ENCODE results near the gene TICAM1. TPM values are rescaled to one million over a fixed set of nuclear protein-coding genes. Genes with fewer than 3 reads are reported as not detected.
A peak's percentile ranks its signal among the peaks of the same experiment; 100 is the strongest.

Gene TICAM1
- total RNA-seq (10 to 100 TPM; 23.4 to 29.1 TPM), total RNA-seq (5.4 to 13.6 reads per million in 2 donors)

DNA sequence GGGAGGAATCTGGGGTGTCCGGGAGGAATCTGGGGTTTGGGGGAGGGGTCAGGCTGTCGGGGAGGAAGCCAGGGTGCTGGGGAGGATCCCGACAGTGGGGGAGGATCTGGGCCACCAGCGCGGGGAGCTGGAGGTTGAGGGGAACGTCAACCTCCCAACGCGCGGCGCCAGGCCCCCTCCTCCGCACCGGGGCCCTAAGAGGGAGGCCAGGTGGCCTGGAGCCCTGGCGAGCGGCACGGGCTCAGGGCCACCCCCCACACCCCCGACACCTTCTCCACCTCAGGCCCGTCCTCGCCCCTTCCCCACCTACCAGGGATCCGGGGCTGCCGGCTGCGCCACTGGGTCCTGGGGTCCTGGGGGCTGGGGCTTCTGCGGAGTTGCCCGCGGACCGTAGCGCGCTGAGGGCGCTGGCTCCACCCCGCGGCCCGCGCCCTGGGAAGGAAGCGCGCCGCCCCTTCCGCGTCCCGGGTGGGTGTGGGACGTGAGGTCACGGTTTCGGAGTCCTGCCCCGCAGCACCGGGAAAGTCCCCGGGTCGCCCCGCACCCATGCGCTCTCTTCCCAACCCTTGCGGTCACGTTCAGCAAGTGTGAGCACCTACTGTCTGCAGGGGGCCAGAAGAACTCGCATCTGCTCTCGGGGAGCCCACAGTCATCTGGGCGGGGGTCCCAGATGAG, at the start of gene TICAM1:
Gene TICAM1, minus strand, starts transcription at position 409 of the 675 bp plus-strand sequence. CDS start 13,335 bp downstream, outside the sequence.
- ATAC-seq, result peak; percentile 96

GRCh38 chr19:4879041-4879440, 47.5 kb upstream of the TICAM1 start:
- Mint-ChIP-seq H3K4me3 (no peak overlapping the region), H3K36me3 (ENCODE audit: low read depth) (no peaks in the 10 kb centered on the region), H3K4me1 (peaks cover 2% of the 10 kb centered on the region), H3K27ac (no peak overlapping the region), H3K27me3 (peaks cover 6% of the 10 kb centered on the region)
- H3K9me3 ChIP-seq (ENCODE audit: control insufficient read depth, low read length, poor library complexity, severe bottlenecking), result no peaks in the 10 kb centered on the region
- no peak for ATAC-seq
- no peak for DNase-seq

More for the DNA sequence above, at the start of gene TICAM1:
- Mint-ChIP-seq H3K27ac (peak within 1 kb of the TSS; percentile 97), H3K4me3 (peak within 1 kb of the TSS; percentile 98), H3K36me3 (ENCODE audit: low read depth) (peaks cover 8% of the 10 kb centered on the region), H3K27me3 (no peaks in the 10 kb centered on the region), H3K4me1 (peaks cover 25% of the 10 kb centered on the region)
- no peaks in the 10 kb centered on the region for H3K9me3 ChIP-seq (ENCODE audit: control insufficient read depth, low read length, poor library complexity, severe bottlenecking)
- DNase-seq, result peak; percentile 79 to 83 (median 81)

GRCh38 chr19:4878491-4878968, 47.0 kb upstream of the TICAM1 start:
- Mint-ChIP-seq H3K36me3 (ENCODE audit: low read depth) (peaks cover 2% of the 10 kb centered on the region), H3K27ac (no peak overlapping the region), H3K4me3 (no peak overlapping the region), H3K4me1 (peaks cover 6% of the 10 kb centered on the region), H3K27me3 (peaks cover 11% of the 10 kb centered on the region)
- no peak for DNase-seq
- no peak for ATAC-seq
- no peaks in the 10 kb centered on the region for H3K9me3 ChIP-seq (ENCODE audit: control insufficient read depth, low read length, poor library complexity, severe bottlenecking)

GRCh38 chr19:4877753-4878490, 46.4 kb upstream of the TICAM1 start:
- Mint-ChIP-seq H3K27me3 (peaks cover 14% of the 10 kb centered on the region), H3K27ac (no peak overlapping the region), H3K4me1 (peaks cover 5% of the 10 kb centered on the region), H3K36me3 (ENCODE audit: low read depth) (peaks cover 2% of the 10 kb centered on the region), H3K4me3 (no peak overlapping the region)
- no peaks in the 10 kb centered on the region for H3K9me3 ChIP-seq (ENCODE audit: control insufficient read depth, low read length, poor library complexity, severe bottlenecking)
- ATAC-seq, result no peak
- DNase-seq, result no peak

GRCh38 chr19:4873930-4874329, 42.4 kb upstream of the TICAM1 start:
- DNase-seq, result no peak
- H3K9me3 ChIP-seq (ENCODE audit: control insufficient read depth, low read length, poor library complexity, severe bottlenecking), result no peaks in the 10 kb centered on the region
- Mint-ChIP-seq H3K27me3 (peaks cover 14% of the 10 kb centered on the region), H3K27ac (peak overlapping the region; percentile 76), H3K4me1 (peaks cover 9% of the 10 kb centered on the region), H3K36me3 (ENCODE audit: low read depth) (peaks cover 2% of the 10 kb centered on the region), H3K4me3 (no peak overlapping the region)
- no peak for ATAC-seq

DNA sequence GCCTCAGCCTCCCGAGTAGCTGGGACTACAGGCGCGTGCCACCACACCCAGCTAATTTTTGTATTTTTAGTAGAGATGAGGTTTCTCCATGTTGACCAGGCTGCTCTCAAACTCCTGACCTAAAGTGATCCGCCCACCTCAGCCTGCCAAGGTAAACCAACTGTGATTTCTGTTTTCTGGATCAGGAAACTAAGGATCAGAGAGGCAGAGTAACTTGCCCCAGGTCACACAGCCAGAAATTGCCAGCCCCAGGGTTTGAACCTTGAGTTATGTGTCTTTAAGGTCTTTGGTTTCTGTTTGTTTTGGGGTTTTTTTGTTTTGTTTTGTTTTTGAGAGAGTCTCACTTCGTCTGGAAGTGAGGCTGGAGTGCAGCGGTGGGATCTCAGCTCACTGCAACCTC, 40.2 kb upstream of the TICAM1 start:
- ATAC-seq (no peak), DNase-seq (no peak)
- peaks cover 12% of the 10 kb centered on the region for H3K4me1 Mint-ChIP-seq
- H3K4me3 Mint-ChIP-seq, result no peak overlapping the region
- peaks cover 10% of the 10 kb centered on the region for H3K27me3 Mint-ChIP-seq
- peaks cover 2% of the 10 kb centered on the region for H3K36me3 Mint-ChIP-seq (ENCODE audit: low read depth)
- no peaks in the 10 kb centered on the region for H3K9me3 ChIP-seq (ENCODE audit: control insufficient read depth, low read length, poor library complexity, severe bottlenecking)
- no peak overlapping the region for H3K27ac Mint-ChIP-seq

GRCh38 chr19:4870025-4870700, 38.7 kb upstream of the TICAM1 start:
- no peaks in the 10 kb centered on the region for H3K9me3 ChIP-seq (ENCODE audit: control insufficient read depth, low read length, poor library complexity, severe bottlenecking)

GRCh38 chr19:4868286-4868834, 36.8 kb upstream of the TICAM1 start:
- H3K9me3 ChIP-seq (ENCODE audit: control insufficient read depth, low read length, poor library complexity, severe bottlenecking), result no peaks in the 10 kb centered on the region
- DNase-seq (no peak), ATAC-seq (no peak)
- Mint-ChIP-seq H3K4me1 (peaks cover 14% of the 10 kb centered on the region), H3K36me3 (ENCODE audit: low read depth) (no peaks in the 10 kb centered on the region), H3K27ac (peak overlapping the region; percentile 89), H3K27me3 (peaks cover under 1% of the 10 kb centered on the region), H3K4me3 (peak overlapping the region; percentile 90)

More at GRCh38 chr19:4870025-4870700, 38.7 kb upstream of the TICAM1 start:
- ATAC-seq (no peak), DNase-seq (no peak)
- Mint-ChIP-seq H3K27ac (no peak overlapping the region), H3K4me3 (no peak overlapping the region), H3K36me3 (ENCODE audit: low read depth) (peaks cover 2% of the 10 kb centered on the region), H3K27me3 (peaks cover 10% of the 10 kb centered on the region), H3K4me1 (peaks cover 17% of the 10 kb centered on the region)

DNA sequence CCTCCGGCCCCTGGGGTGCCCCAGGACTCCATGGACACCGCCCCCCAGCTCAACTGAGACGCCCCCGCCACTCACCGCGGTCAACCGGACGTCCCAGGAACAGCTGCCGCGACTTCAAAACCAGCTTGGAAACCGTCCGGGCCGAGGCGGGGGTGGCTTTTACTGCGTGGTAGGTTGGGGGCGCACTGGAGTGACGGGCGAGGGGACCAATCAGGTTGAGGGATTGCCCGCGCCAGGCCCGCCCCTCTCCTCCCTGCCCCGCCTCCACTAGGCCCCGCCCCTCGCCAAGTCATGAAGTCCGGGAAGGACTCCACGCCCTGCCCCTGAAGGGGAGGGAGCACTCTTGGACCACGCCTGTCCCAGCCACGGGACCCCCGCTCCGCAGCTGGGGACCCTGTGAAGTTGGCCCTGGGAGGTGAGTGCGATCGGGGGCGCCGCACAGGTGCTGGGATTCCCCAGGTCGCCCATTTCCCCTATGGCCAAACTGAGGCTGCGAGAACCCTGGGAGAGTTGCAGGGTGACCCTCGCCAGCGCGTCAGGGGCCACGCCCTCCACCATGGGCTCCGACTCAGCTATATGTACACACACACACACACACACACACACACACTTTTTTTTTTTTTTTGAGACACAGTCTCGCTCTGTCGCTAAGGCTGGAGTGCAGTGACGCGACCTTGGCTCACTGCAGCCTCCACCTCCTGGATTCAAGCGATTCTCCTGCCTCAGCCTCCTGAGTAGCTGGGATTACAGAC, 36.2 kb upstream of the TICAM1 start, which contains the start of gene PLIN3:
Gene PLIN3, minus strand, starts transcription at position 134 of the 752 bp plus-strand sequence. CDS start 6,273 bp downstream, outside the sequence.
- ATAC-seq, result peak; percentile 94
- Mint-ChIP-seq H3K4me1 (peaks cover 14% of the 10 kb centered on the region), H3K4me3 (peak within 1 kb of the TSS; percentile 90), H3K36me3 (ENCODE audit: low read depth) (no peaks in the 10 kb centered on the region), H3K27me3 (no peaks in the 10 kb centered on the region), H3K27ac (peak within 1 kb of the TSS; percentile 89)
- no peaks in the 10 kb centered on the region for H3K9me3 ChIP-seq (ENCODE audit: control insufficient read depth, low read length, poor library complexity, severe bottlenecking)
- DNase-seq, result peak; percentile 81 to 87 (median 87)

DNA sequence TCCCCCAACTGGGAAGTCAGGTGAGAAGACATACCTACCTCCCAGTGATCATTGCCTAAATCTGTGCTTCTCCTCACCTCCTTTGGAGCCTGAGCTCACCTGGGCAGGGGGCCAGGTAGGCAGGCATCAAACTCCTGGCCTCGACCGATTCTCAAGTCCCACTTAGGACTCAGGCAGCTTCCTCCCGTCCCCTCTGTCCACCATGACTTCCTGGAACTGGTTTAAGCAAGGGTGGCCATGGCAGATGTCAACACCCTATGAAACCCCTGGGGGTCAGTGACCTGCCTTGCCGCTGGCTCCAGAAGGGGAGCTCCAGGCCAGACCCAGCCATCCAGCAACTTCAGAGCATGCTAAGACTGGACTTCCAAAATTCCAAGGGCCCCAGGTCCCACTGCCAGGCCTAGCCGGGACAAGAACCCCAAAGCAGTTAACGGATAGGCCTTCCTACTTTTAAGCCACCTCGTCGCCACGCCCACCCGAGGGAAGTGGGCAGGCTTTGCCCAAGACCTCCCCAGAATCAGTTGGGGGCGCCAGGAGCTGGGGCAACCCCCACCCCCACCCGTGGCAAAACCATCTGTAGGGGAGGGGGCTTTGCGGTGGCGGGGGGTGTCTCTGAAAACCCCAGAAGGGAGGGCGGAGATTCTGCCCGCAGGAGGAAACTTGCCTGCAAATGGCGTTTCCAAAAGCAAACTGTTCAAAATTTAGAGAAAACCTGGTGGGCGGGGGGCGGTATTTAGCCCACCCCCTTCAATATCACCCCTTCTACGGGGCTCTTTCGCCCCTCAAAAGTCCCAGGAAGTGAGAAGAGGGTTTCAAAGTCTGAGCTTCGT, 35.3 kb upstream of the TICAM1 start:
- no peaks in the 10 kb centered on the region for H3K36me3 Mint-ChIP-seq (ENCODE audit: low read depth)
- DNase-seq, result peak; percentile 22 to 55 (median 47)
- peaks cover 11% of the 10 kb centered on the region for H3K4me1 Mint-ChIP-seq
- no peaks in the 10 kb centered on the region for H3K9me3 ChIP-seq (ENCODE audit: control insufficient read depth, low read length, poor library complexity, severe bottlenecking)
- peak; percentile 11 for ATAC-seq
- peak overlapping the region; percentile 86 for H3K27ac Mint-ChIP-seq
- H3K4me3 Mint-ChIP-seq, result peak overlapping the region; percentile 90
- no peaks in the 10 kb centered on the region for H3K27me3 Mint-ChIP-seq

DNA sequence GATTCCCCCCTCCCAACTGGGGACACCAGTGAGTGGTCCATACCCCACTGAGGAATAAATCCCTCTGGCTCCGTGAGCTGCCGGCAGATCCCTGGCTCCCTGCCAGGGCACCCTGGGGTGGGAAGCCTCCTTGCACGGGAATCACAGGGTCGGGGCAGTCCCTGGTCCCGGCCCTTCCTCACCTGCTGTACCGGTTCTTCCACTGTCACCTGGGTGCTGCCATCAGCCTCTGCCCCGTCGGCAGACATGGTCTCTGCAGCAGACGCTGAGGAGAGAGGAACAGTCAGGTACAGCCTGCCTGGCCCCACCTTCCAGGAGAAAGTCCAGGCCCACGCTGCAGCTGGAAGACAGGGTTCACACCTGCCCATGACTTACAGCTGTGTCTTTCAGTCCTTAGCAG, 29.6 kb upstream of the TICAM1 start:
- no peak overlapping the region for H3K27ac Mint-ChIP-seq
- H3K27me3 Mint-ChIP-seq, result no peaks in the 10 kb centered on the region
- no peaks in the 10 kb centered on the region for H3K9me3 ChIP-seq (ENCODE audit: control insufficient read depth, low read length, poor library complexity, severe bottlenecking)
- no peak for ATAC-seq
- no peak for DNase-seq
- peaks cover 3% of the 10 kb centered on the region for H3K4me1 Mint-ChIP-seq
- no peaks in the 10 kb centered on the region for H3K36me3 Mint-ChIP-seq (ENCODE audit: low read depth)
- no peak overlapping the region for H3K4me3 Mint-ChIP-seq

DNA sequence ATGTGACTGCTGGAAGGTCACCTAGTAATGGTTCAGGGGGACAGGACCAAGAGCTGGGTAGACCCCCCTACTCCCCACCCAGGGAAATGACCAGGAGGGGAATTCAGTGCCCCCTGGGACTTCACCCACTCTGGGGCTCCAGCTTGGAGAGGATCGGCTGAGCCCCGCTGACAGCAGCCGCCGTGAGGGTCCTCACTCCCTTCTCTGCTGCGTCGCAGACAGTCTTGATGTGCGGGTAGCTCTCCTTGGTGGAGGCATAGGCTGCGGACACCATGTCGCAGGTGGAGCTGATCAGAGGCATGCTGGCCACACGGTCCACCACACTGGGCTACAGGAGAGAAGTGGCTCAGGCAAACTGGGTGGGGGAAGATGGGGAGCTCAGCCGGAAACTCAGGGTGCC, 28.2 kb upstream of the TICAM1 start:
- Mint-ChIP-seq H3K27ac (no peak overlapping the region), H3K27me3 (no peaks in the 10 kb centered on the region), H3K4me3 (no peak overlapping the region), H3K36me3 (ENCODE audit: low read depth) (no peaks in the 10 kb centered on the region), H3K4me1 (peaks cover 3% of the 10 kb centered on the region)
- H3K9me3 ChIP-seq (ENCODE audit: control insufficient read depth, low read length, poor library complexity, severe bottlenecking), result no peaks in the 10 kb centered on the region
- DNase-seq (no peak), ATAC-seq (no peak)
